RWPE2 (cell line): ENCODE measurements around the gene NF1.

Experiments
- ATAC-seq: fragments of 200-7000 bp; cut with Tn5 transposase; 3 replicates; pipeline ENCODE4 v1.9.1; 2021; ENCODE audit warnings: low read depth
- DNase-seq: peaks from one replicate; pipeline ENCODE4 v3.0.0-alpha.2; 2020; ENCODE audit warnings: low spot score
- H3K27ac ChIP-seq: fragments of 450-650 bp; 2 replicates; pipeline ENCODE4 v1.5.1; 2017; ENCODE audit warnings: mild to moderate bottlenecking; ENCODE audit not compliant: poor library complexity, severe bottlenecking
- H3K27me3 ChIP-seq: fragments of 250-450 bp; sonication (Bioruptor Pico); 2 replicates; pipeline ENCODE4 v1.5.1; 2021; ENCODE audit warnings: mild to moderate bottlenecking, moderate library complexity; ENCODE audit not compliant: insufficient read depth, poor library complexity, severe bottlenecking
- H3K36me3 ChIP-seq: fragments of 250-450 bp; sonication (Bioruptor Pico); 2 replicates; pipeline ENCODE4 v1.5.1; 2020; ENCODE audit warnings: low read depth, mild to moderate bottlenecking, moderate library complexity
- H3K4me1 ChIP-seq: fragments of 250-450 bp; sonication (Bioruptor Pico); 2 replicates; pipeline ENCODE4 v1.5.1; 2021; ENCODE audit warnings: mild to moderate bottlenecking, moderate library complexity; ENCODE audit not compliant: insufficient read depth, poor library complexity, severe bottlenecking
- H3K4me3 ChIP-seq: fragments of 250-450 bp; sonication (Bioruptor Pico); 2 replicates; pipeline ENCODE4 v1.5.1; 2021; ENCODE audit warnings: mild to moderate bottlenecking, moderate library complexity; ENCODE audit not compliant: severe bottlenecking
- H3K9me3 ChIP-seq: fragments of 250-450 bp; sonication (Bioruptor Pico); 2 replicates; pipeline ENCODE4 v1.5.1; 2021; ENCODE audit warnings: mild to moderate bottlenecking, moderate library complexity; ENCODE audit not compliant: severe bottlenecking
- TF ChIP-seq, protein P1 (sequence below): fragments of 450-650 bp; IDR thresholded peaks from one replicate; pipeline ENCODE4 v1.5.1; 2017; ENCODE audit warnings: mild to moderate bottlenecking, moderate library complexity; ENCODE audit not compliant: poor library complexity, severe bottlenecking

The NF1 gene

DNA sequence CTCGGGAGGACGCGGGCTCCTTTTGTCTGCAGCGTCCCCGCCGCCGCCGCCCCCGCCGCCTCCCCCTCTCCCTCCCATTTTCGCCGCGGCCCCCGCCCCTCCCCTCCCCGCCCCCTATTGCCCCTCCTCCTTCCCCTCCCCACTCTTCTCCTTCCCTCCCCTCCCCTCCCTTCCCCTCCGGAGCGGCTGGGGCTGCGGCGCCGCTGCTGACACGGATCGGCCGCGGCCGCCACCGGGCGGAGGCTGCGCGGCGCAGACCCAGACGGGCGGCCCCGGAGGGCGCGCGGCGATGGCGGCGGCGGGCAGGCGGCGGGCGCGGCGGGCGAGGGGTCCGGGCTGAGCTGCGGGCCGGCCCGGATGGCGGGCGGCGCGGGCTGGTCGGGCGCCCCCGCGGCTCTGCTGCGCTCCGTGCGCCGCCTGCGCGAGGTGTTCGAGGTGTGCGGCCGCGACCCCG is 296.7 kb downstream of the NF1 start, which contains the start of gene RAB11FIP4:
RAB11FIP4 (plus strand) TSS at position 180 of the 454 bp plus-strand sequence; CDS start at position 358, 178 bp downstream.
- H3K36me3 ChIP-seq: no peaks in the 10 kb centered on the region
- DNase-seq: no peak
- 0 out of 3 replicates have a peak, but pooled peaks have one; percentile 16 for ATAC-seq
- H3K27me3 ChIP-seq: peaks cover 26% of the 10 kb centered on the region
- no peaks in the 10 kb centered on the region for H3K4me1 ChIP-seq
- TF ChIP-seq, protein P1, sequence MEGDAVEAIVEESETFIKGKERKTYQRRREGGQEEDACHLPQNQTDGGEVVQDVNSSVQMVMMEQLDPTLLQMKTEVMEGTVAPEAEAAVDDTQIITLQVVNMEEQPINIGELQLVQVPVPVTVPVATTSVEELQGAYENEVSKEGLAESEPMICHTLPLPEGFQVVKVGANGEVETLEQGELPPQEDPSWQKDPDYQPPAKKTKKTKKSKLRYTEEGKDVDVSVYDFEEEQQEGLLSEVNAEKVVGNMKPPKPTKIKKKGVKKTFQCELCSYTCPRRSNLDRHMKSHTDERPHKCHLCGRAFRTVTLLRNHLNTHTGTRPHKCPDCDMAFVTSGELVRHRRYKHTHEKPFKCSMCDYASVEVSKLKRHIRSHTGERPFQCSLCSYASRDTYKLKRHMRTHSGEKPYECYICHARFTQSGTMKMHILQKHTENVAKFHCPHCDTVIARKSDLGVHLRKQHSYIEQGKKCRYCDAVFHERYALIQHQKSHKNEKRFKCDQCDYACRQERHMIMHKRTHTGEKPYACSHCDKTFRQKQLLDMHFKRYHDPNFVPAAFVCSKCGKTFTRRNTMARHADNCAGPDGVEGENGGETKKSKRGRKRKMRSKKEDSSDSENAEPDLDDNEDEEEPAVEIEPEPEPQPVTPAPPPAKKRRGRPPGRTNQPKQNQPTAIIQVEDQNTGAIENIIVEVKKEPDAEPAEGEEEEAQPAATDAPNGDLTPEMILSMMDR: no peak
- H3K9me3 ChIP-seq: no peaks in the 10 kb centered on the region
- peak within 1 kb of the TSS; percentile 26 for H3K4me3 ChIP-seq
- H3K27ac ChIP-seq: no peak within 1 kb of the TSS

DNA sequence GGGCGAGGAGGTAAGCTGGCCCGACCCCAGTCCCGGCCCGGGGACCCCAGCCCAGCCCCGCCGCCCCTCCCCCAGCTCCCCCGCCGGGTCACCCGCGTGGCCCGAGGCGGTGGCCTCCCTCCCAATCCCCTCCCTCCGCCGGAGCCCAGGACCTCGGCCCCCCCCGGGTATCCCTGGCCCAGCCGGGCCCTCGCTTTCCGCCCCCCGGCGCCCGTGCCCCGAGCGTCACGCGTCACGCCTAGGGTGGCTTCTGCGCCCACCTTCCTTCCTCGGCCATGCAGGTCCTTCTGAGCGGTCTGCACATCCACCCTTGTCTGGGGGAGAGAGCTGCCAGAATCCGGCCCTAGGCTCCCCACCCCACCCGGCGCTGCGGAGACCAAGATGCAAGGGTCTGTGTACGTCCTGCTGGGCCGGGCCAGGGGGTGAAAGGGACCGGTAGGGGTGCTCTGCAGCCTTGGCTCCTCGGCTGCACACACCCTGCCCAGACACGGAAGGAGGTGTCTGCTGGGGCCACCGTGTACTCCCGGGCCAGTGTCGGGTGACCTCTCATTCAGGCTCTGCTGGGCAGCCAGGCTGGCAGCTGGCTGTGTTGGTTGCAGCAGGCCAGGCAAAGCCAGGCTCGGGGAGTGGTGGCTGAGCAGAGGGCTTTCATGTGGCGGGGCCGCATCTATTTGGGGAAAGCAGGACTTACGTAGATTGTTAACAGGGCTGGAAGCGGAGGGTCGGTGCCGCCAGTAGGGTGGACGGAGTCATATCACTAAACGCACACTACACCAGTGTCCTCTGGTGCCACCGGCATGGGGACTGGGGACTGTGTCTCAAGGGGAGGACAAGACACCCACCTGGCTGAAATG is 297.5 kb downstream of the NF1 start:
- DNase-seq (no peak), ATAC-seq (no peak)
- H3K27me3 ChIP-seq: peaks cover 26% of the 10 kb centered on the region
- TF ChIP-seq, protein P1: no peak
- H3K4me1 ChIP-seq: no peaks in the 10 kb centered on the region
- H3K9me3 ChIP-seq: no peaks in the 10 kb centered on the region
- H3K4me3 ChIP-seq: peak overlapping the region; percentile 26
- H3K36me3 ChIP-seq: no peaks in the 10 kb centered on the region
- no peak overlapping the region for H3K27ac ChIP-seq

DNA sequence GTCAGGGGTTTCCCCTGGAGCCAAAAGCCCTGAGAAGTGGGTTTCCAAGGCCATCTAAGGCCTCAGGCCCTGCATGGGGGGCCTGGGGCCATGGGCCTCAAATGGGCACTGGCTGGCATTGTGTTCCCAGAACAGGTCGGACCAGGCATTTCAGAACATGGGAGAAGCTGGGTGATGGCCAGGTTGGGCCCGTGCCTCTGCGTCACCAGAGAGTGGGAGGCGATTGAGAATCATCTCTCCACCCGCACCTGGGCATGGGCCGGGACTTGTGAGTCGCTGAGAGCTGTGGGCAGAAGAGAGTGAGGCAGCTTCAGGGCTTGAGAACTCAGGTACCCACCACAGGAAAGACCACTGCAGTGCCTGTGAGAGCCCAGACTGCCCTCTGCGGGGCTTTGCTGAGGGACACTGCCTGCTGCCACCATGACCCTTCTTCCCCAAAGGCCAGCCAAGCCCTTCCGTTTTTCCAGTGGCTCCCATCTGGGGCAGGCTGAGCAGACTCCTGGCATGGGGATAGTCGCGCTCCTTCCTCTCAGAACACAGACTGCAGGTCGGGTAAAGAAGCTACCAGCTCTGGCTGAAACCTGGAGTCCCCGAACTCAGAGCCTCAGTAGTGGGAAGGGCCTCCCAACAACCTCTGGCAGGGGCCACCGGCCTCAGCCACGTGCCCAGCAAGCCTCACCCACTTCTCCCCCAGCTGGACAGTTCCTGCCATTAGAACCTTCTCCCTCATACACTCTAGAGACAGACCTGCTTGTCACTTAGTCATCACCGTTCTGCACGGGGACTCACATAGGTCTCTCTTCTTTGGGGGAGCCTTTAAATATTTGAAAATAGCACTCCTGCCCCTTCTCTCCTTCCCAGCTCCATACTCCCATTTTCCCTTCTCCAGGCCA is 298.3 kb downstream of the NF1 start:
- DNase-seq (no peak), ATAC-seq (no peak)
- Histone ChIP-seq H3K36me3 (no peaks in the 10 kb centered on the region), H3K27me3 (peaks cover 26% of the 10 kb centered on the region), H3K4me3 (no peak overlapping the region), H3K27ac (no peak overlapping the region), H3K9me3 (no peaks in the 10 kb centered on the region), H3K4me1 (no peaks in the 10 kb centered on the region)
- TF ChIP-seq, protein P1: no peak

DNA sequence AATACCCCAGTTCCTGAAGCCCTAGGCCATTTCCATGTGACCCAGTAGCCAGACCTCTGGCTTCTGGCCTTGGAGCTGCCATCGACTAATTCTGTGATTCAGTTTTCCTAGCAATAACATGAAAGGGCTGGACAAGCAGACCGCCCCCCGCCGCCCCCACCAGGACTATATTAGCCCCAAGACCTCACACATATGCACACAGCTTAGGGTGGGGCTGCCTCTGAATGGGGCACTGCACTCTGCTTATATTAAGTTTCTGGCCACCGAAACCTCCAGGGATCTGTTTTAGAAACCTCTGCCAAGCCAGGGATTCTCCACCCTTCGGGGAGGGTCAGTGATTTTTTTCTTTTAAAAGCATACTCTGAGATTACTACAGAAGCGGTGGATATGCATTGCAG is 299.0 kb downstream of the NF1 start:
- Histone ChIP-seq H3K9me3 (no peaks in the 10 kb centered on the region), H3K4me3 (no peak overlapping the region), H3K36me3 (no peaks in the 10 kb centered on the region), H3K27ac (no peak overlapping the region), H3K27me3 (peaks cover 26% of the 10 kb centered on the region), H3K4me1 (no peaks in the 10 kb centered on the region)
- ATAC-seq: no peak
- TF ChIP-seq, protein P1: no peak
- DNase-seq: no peak
